Spleen (tissue), 11 donors: Measurements from ENCODE around the gene FAM107A. TPM values are rescaled to one million over a fixed set of nuclear protein-coding genes. Genes with fewer than 3 reads are reported as not detected.

Experiments used
- DNase-seq: peaks from one replicate; pipeline ENCODE4 v3.0.0-alpha.2; 2020
- H3K27ac ChIP-seq, 8 donors: fragments of 200-600 bp; sonication (generic) in 7 of 8; 1 replicate in 4 of 8; 2 replicates in 4 of 8; pipeline versions ENCODE4 v1.5.0 to v1.8.0; 2016 to 2021; ENCODE audit warnings: inconsistent platforms in 4 of 8, mild to moderate bottlenecking in 4 of 8, moderate library complexity in 1 of 8
- H3K27me3 ChIP-seq, 7 donors: fragments of 200-600 bp; sonication (generic) in 6 of 7; replicated peaks in 1 of 7; 1 replicate in 4 of 7; 2 replicates in 3 of 7; pipeline versions ENCODE4 v1.5.0 to v1.8.0; 2016 to 2021; ENCODE audit warnings: inconsistent platforms in 3 of 7, mild to moderate bottlenecking in 1 of 7
- H3K36me3 ChIP-seq, 6 donors: fragments of 200-600 bp; sonication (generic) in 5 of 6; 1 replicate in 4 of 6; 2 replicates in 2 of 6; pipeline versions ENCODE4 v1.5.0 to v1.8.0; 2016 to 2021; ENCODE audit warnings: inconsistent platforms in 2 of 6
- H3K4me1 ChIP-seq, 6 donors: fragments of 200-600 bp; sonication (generic) in 5 of 6; 1 replicate in 3 of 6; 2 replicates in 3 of 6; pipeline versions ENCODE4 v1.5.0 to v1.8.0; 2016 to 2021; ENCODE audit warnings: inconsistent platforms in 3 of 6
- H3K4me3 ChIP-seq, 8 donors: fragments of 200-600 bp; sonication (generic) in 7 of 8; 1 replicate in 4 of 8; 2 replicates in 4 of 8; pipeline versions ENCODE4 v1.5.0 to v1.8.0; 2016 to 2021; ENCODE audit warnings: inconsistent platforms in 4 of 8, mild to moderate bottlenecking in 4 of 8, moderate library complexity in 2 of 8
- H3K9me3 ChIP-seq, 8 donors: fragments of 200-600 bp; sonication (generic) in 7 of 8; 1 replicate in 4 of 8; 2 replicates in 4 of 8; pipeline versions ENCODE4 v1.5.0 to v1.8.0; 2016 to 2021; ENCODE audit warnings: inconsistent platforms in 4 of 8
- POLR2A ChIP-seq, 3 donors: fragments of 450-650 bp; IDR thresholded peaks; one replicate each; pipeline ENCODE4 v1.5.1; 2017; ENCODE audit warnings: antibody characterized with exemption in 3 of 3, mild to moderate bottlenecking in 1 of 3
- POLR2AphosphoS5 ChIP-seq, 3 donors: sonication (generic); formaldehyde crosslinking; IDR thresholded peaks; one replicate each; pipeline ENCODE4 v1.5.1; 2017; ENCODE audit warnings: antibody characterized with exemption in 3 of 3
- WGBS, 5 donors: extraction: QIAGEN DNeasy Blood & Tissue Kit in 3 of 5; methylation state at CpG; one replicate each; pipeline versions ENCODE4 v1.1.5 to v1.1.7; 2013 to 2018; 5-methylcytosine and 5-hydroxymethylcytosine counted together
- intact Hi-C: fragments of 100-400 bp; cut with DNase I; formaldehyde crosslinking; loops from one replicate; pipeline ENCODE4 v1.15.0; 2023; ENCODE audit warnings: low total_unique reads
- polyA plus RNA-seq, 3 donors: library from polyadenylated mRNA; stranded (reverse); fragments of 200-250 nt; gene quantifications; one replicate each; pipeline ENCODE4 v1.2.1, GENCODE V29; 2013
- total RNA-seq, 7 donors: library from RNA; depleted of rRNA in 3 of 7; stranded (reverse); fragments of >200 nt in 3 of 7; fragmentation: NEBNext Ultra II Directional in 4 of 7; extraction: Animal tissue kit (Norgen Biotek cat#: 25700) in 4 of 7; gene quantifications; one replicate each; pipeline versions ENCODE4 v1.1.0 to v1.2.1, GENCODE V29; 2016 to 2021
- TF ChIP-seq, protein P1 (sequence below), 11 experiments: fragments of 200-600 bp in 7 of 11; fragments of 450-650 bp in 4 of 11; sonication (generic) in 4 of 11; IDR thresholded peaks in 8 of 11; conservative IDR thresholded peaks in 3 of 11; 1 replicate in 7 of 11; 2 replicates in 4 of 11; pipeline versions ENCODE4 v1.4.0 to v1.8.0; 2016 to 2021; ENCODE audit warnings: antibody characterized with exemption in 11 of 11, inconsistent platforms in 4 of 11, mild to moderate bottlenecking in 1 of 11
- donor health status: healthy with polysubstance abuse.
- donor health status: DM: no; HTN: no; CAD: no; lungs with moderate emphysema.
- donor health status: DM: no; HTN: no; CAD: no.
- donor health status: Bipolar disorder and iron deficiency.
- donor health status: healthy.
- donor health status: DM: no; HTN: no; CAD: no.
- donor health status: DM: yes; HTN: yes; CAD: no.

The FAM107A gene
- total and polyA plus RNA-seq, 10 donors: 5.7 to 47.7 (median 27.0) TPM

DNA sequence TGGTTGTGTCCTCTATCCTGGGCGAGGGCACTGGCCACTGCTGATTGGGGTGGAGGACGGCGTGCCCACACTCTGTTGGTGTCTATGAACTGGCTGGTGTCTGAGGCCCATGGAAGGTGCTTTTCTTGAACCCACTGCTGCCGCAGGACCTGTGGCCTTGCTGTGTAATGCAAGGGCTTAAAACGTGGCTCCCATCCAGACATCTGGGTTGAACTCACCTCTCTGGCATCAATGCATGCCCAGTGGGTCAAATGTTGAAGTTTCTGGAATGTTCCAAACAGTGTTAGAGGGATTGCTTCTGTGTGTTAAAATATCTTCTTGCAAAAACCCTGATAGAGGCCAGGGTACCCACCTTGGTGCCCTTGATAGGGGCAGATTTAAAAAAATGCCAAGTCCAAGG lies 46.8 kb upstream of the FAM107A start:
- H3K9me3 ChIP-seq: no peaks in the 10 kb centered on the region
- intact Hi-C loops: no loop called here
- WGBS, 5 donors: 70 to 86% (median 86%) methylated on average over 3 to 5 of the region's 5 CpGs
- H3K27me3 ChIP-seq: no peaks in the 10 kb centered on the region
- peaks cover 0 to 61% (median 18%) of the 10 kb centered on the region in 6 donors for H3K4me1 ChIP-seq
- TF ChIP-seq, protein P1, sequence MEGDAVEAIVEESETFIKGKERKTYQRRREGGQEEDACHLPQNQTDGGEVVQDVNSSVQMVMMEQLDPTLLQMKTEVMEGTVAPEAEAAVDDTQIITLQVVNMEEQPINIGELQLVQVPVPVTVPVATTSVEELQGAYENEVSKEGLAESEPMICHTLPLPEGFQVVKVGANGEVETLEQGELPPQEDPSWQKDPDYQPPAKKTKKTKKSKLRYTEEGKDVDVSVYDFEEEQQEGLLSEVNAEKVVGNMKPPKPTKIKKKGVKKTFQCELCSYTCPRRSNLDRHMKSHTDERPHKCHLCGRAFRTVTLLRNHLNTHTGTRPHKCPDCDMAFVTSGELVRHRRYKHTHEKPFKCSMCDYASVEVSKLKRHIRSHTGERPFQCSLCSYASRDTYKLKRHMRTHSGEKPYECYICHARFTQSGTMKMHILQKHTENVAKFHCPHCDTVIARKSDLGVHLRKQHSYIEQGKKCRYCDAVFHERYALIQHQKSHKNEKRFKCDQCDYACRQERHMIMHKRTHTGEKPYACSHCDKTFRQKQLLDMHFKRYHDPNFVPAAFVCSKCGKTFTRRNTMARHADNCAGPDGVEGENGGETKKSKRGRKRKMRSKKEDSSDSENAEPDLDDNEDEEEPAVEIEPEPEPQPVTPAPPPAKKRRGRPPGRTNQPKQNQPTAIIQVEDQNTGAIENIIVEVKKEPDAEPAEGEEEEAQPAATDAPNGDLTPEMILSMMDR (IDR thresholded peaks at IDR 0.05 in 8 of 11, conservative IDR thresholded peaks at IDR 0.05 in 3 of 11): no peak
- TF ChIP-seq POLR2AphosphoS5 (IDR thresholded peaks at IDR 0.05) (no peak), POLR2A (IDR thresholded peaks at IDR 0.05) (no peak)
- DNase-seq: no peak
- H3K36me3 ChIP-seq: peaks cover 0 to 6% (median 0%) of the 10 kb centered on the region in 6 donors
- no peak overlapping the region for H3K4me3 ChIP-seq
- H3K27ac ChIP-seq: no peak overlapping the region

DNA sequence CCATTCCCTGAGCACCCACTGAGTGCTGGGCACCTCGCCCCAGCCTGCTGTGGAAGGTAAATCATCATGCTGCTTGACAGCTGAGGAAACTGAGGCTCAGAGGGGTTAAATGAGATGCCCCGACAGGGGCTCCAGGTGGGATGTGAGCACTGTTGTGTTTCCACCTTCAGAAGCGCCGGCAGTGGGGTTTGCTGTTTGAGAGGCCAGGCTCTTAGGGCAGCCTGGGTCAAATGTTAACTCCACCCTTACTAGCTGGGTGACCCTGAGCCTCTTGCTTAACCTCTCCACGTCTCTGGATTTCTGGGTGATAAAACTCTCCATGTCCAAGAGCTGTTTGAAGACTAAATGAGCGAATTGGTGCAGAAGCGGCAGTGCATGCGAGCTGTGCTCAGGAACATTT lies 46.3 kb upstream of the FAM107A start:
- TF ChIP-seq POLR2AphosphoS5 (IDR thresholded peaks at IDR 0.05) (no peak), POLR2A (IDR thresholded peaks at IDR 0.05) (no peak)
- TF ChIP-seq, protein P1 (IDR thresholded peaks at IDR 0.05 in 8 of 11, conservative IDR thresholded peaks at IDR 0.05 in 3 of 11): no peak
- peaks cover 0 to 56% (median 16%) of the 10 kb centered on the region in 6 donors for H3K4me1 ChIP-seq
- no peak overlapping the region for H3K27ac ChIP-seq
- 74 to 81% (median 75%) methylated on average over 7 to 8 of the region's 8 CpGs for WGBS, 5 donors
- intact Hi-C loops: no loop called here
- no peak overlapping the region for H3K4me3 ChIP-seq
- H3K9me3 ChIP-seq: no peaks in the 10 kb centered on the region
- no peaks in the 10 kb centered on the region for H3K27me3 ChIP-seq
- peaks cover 0 to 6% (median 0%) of the 10 kb centered on the region in 6 donors for H3K36me3 ChIP-seq
- DNase-seq: no peak

DNA sequence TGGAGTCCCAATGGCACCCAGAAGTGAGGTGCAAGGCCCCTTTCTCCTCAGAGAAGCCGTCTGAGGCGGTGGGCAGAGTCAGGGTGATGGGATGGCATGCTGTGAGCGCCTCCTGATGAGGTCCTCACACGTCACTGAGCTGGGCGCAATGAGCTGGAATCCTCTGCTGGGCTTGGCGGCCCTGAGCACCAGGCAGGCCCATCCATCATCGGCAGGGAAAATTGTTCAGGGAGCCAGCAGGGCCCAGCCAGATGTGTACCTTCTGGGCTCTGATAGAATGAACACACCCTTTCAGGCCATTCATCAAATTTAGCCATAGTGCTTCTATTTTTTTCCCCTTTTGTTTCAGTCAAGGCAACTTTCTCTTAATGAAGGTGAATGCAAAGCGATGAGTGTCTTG lies 45.7 kb upstream of the FAM107A start:
- H3K27ac ChIP-seq: no peak overlapping the region
- no peaks in the 10 kb centered on the region for H3K27me3 ChIP-seq
- intact Hi-C loops: no loop called here
- 91 to 96% (median 93%) methylated on average over 7 to 8 of the region's 8 CpGs for WGBS, 5 donors
- no peaks in the 10 kb centered on the region for H3K9me3 ChIP-seq
- H3K4me1 ChIP-seq: peaks cover 0 to 50% (median 11%) of the 10 kb centered on the region in 6 donors
- H3K4me3 ChIP-seq: no peak overlapping the region
- peaks cover 0 to 6% (median 0%) of the 10 kb centered on the region in 6 donors for H3K36me3 ChIP-seq
- TF ChIP-seq, protein P1 (IDR thresholded peaks at IDR 0.05 in 8 of 11, conservative IDR thresholded peaks at IDR 0.05 in 3 of 11): no peak
- TF ChIP-seq POLR2AphosphoS5 (IDR thresholded peaks at IDR 0.05) (no peak), POLR2A (IDR thresholded peaks at IDR 0.05) (no peak)
- DNase-seq: no peak

DNA sequence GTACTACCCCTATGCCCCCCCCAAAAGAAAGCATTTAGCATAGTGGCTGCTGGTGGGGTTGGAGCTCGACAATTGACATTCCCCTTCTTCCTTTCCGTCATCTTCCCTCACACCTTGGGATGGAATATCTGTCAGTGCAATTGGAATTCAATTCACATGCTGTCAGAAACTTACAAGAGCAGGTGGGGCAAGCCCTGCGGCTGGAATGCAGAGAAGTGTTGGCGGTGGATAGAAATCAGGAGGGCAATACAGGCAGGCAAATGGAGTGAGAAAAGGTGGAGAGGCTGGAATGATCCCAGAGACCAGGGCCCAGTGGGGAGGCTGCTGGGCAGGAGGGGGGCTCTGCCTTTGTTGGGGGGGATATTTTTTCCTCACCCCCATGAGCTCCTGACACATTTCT lies 45.2 kb upstream of the FAM107A start:
- intact Hi-C loops: no loop called here
- Histone ChIP-seq H3K27me3 (no peaks in the 10 kb centered on the region), H3K4me3 (no peak overlapping the region), H3K9me3 (no peaks in the 10 kb centered on the region), H3K36me3 (peaks cover 0 to 6% (median 0%) of the 10 kb centered on the region in 6 donors), H3K4me1 (peaks cover 0 to 46% (median 9%) of the 10 kb centered on the region in 6 donors), H3K27ac (no peak overlapping the region)
- no peak for TF ChIP-seq POLR2A (IDR thresholded peaks at IDR 0.05)
- TF ChIP-seq, protein P1 (IDR thresholded peaks at IDR 0.05 in 8 of 11, conservative IDR thresholded peaks at IDR 0.05 in 3 of 11): no peak
- no peak for TF ChIP-seq POLR2AphosphoS5 (IDR thresholded peaks at IDR 0.05)
- peak; percentile 24 for DNase-seq
- 84 to 96% (median 95%) methylated on average over 4 of the region's 4 CpGs for WGBS, 5 donors
